ENCODE measurements around the gene TFB1M.

DNA sequence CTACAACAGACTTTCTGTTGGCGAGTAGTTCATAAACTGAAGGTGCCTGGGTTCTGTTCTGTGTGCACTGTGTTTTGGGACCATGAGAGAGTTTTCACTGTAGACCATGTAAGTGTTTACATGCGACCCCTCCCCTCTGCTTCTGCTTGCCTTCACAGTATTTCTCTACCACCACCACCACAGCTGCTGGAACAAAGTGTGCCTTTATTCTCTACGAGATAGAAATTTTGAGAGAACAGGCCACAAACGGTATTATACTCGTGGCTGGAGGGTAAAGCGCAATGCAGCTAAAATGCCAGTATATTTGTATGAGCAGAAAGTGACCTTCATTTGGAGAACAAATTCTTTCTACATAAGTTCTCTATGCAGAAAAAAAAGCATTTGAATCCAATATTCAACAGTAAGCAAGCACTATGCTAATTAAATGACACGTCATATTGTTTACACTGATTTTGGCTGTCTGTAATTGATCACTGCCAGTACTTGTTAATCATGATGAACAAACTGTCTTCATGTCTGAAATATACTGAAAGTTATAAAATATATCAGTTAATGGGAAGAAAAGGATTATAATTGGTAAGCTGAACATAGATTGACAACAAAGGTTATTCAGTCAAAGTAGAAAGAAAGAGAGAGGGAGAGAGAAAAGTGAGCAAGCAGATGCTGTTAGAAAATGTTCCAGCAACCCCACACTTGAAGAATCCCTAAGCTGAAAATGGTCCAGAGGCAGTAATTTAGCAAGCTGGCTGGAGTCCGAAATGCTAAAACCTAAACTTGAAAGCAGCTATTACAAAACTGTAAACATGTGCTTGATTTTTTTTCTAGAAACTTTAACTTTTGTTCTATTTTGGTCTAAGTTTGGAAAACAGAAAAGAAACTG is 41.7 kb downstream of the TFB1M start:
- TF ChIP-seq, protein P1, sequence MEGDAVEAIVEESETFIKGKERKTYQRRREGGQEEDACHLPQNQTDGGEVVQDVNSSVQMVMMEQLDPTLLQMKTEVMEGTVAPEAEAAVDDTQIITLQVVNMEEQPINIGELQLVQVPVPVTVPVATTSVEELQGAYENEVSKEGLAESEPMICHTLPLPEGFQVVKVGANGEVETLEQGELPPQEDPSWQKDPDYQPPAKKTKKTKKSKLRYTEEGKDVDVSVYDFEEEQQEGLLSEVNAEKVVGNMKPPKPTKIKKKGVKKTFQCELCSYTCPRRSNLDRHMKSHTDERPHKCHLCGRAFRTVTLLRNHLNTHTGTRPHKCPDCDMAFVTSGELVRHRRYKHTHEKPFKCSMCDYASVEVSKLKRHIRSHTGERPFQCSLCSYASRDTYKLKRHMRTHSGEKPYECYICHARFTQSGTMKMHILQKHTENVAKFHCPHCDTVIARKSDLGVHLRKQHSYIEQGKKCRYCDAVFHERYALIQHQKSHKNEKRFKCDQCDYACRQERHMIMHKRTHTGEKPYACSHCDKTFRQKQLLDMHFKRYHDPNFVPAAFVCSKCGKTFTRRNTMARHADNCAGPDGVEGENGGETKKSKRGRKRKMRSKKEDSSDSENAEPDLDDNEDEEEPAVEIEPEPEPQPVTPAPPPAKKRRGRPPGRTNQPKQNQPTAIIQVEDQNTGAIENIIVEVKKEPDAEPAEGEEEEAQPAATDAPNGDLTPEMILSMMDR (conservative IDR thresholded peaks at IDR 0.05 in 1 of 2, IDR thresholded peaks at IDR 0.05 in 1 of 2; ENCODE audit: extremely low read depth in 1 of 2, insufficient read depth in 1 of 2, low read depth in 1 of 2, low read length in 2 of 2): no peak
- no peak for TF ChIP-seq EZH2 (IDR thresholded peaks at IDR 0.05; ENCODE audit: borderline replicate concordance, low read length)
